HepG2 (cell line): ENCODE data around the gene MOGAT3. TPM values are rescaled to one million over a fixed set of nuclear protein-coding genes. Genes with fewer than 3 reads are reported as not detected.
A peak's percentile ranks its signal among the peaks of the same experiment; 100 is the strongest.

Experiments used
- AGO1 ChIP-seq: fragments of 200-400 bp; formaldehyde crosslinking; IDR thresholded peaks from 2 replicates; pipeline ENCODE4 v1.6.1; 2017; ENCODE audit warnings: mild to moderate bottlenecking, low read depth, low read length, moderate library complexity; ENCODE audit not compliant: poor library complexity, severe bottlenecking
- CBX2 ChIP-seq, 2 experiments: fragments of 200-600 bp in 1 of 2; sonication (generic); formaldehyde crosslinking in 1 of 2; IDR thresholded peaks; 2 replicates each; pipeline versions ENCODE4 v1.7.0 to v1.8.1; 2018 to 2022; ENCODE audit warnings: low read depth in 2 of 2, low read length in 1 of 2, mild to moderate bottlenecking in 1 of 2, missing genetic modification reagents in 1 of 2
- CREB1 ChIP-seq, 2 experiments: fragments of 450-650 bp in 1 of 2; IDR thresholded peaks; 2 replicates each; pipeline ENCODE4 v1.6.1; 2016 to 2017; ENCODE audit warnings: control low read depth in 1 of 2, mild to moderate bottlenecking in 1 of 2, missing compliant biosample characterization in 1 of 2, missing genetic modification characterization in 1 of 2
- EHMT2 ChIP-seq: fragments of 200-600 bp; sonication (generic); IDR thresholded peaks from 2 replicates; pipeline ENCODE4 v1.7.0; 2017; ENCODE audit warnings: antibody characterized with exemption, low read depth, low read length, borderline replicate concordance
- HNRNPUL1 ChIP-seq: fragments of 200-400 bp; formaldehyde crosslinking; IDR thresholded peaks from 2 replicates; pipeline ENCODE4 v1.6.1; 2017; ENCODE audit warnings: low read depth, mild to moderate bottlenecking, low read length, moderate library complexity
- IRF2 ChIP-seq: IDR thresholded peaks from 2 replicates; pipeline ENCODE4 v1.6.1; 2018; ENCODE audit warnings: missing genetic modification reagents, missing compliant biosample characterization
- MXI1 ChIP-seq: IDR thresholded peaks from 3 replicates; pipeline ENCODE4 v1.6.1; 2012; ENCODE audit warnings: low read depth, low read length, inconsistent platforms, borderline replicate concordance
- PHF20 ChIP-seq: sonication (generic); formaldehyde crosslinking; IDR thresholded peaks from 2 replicates; pipeline ENCODE4 v1.5.0; 2020; ENCODE audit warnings: mild to moderate bottlenecking, missing genetic modification reagents
- PRMT3 ChIP-seq: sonication (generic); formaldehyde crosslinking; IDR thresholded peaks from 2 replicates; pipeline ENCODE4 v1.8.1; 2022; ENCODE audit warnings: low read depth, mild to moderate bottlenecking, moderate library complexity, missing genetic modification reagents, borderline replicate concordance
- RARG ChIP-seq: sonication (generic); formaldehyde crosslinking; IDR thresholded peaks from 2 replicates; pipeline ENCODE4 v1.4.0; 2020; ENCODE audit warnings: low read depth, mild to moderate bottlenecking, missing genetic modification reagents
- REL ChIP-seq: sonication (generic); formaldehyde crosslinking; conservative IDR thresholded peaks from 2 replicates; pipeline ENCODE4 v1.8.0; 2022; ENCODE audit warnings: mild to moderate bottlenecking, missing genetic modification reagents, moderate library complexity
- SIX4 ChIP-seq: sonication (generic); formaldehyde crosslinking; IDR thresholded peaks from 2 replicates; pipeline ENCODE4 v1.4.0; 2020; ENCODE audit warnings: missing genetic modification reagents
- TEAD3 ChIP-seq: optimal IDR thresholded peaks from 2 replicates; pipeline ENCODE3; 2016; ENCODE audit warnings: borderline replicate concordance
- ZBTB8A ChIP-seq: sonication (generic); formaldehyde crosslinking; IDR thresholded peaks from 2 replicates; pipeline ENCODE4 v1.4.0; 2020; ENCODE audit warnings: mild to moderate bottlenecking, low read depth, missing genetic modification reagents, borderline replicate concordance
- ZFP82 ChIP-seq: sonication (generic); formaldehyde crosslinking; IDR thresholded peaks from 2 replicates; pipeline ENCODE4 v1.5.1; 2020; ENCODE audit warnings: mild to moderate bottlenecking, missing genetic modification reagents, borderline replicate concordance
- ZMYM2 ChIP-seq: sonication (generic); formaldehyde crosslinking; IDR thresholded peaks from 2 replicates; pipeline ENCODE4 v1.8.0; 2022; ENCODE audit warnings: mild to moderate bottlenecking, missing genetic modification reagents
- ZNF12 ChIP-seq: sonication (generic); formaldehyde crosslinking; IDR thresholded peaks from 2 replicates; pipeline ENCODE4 v1.5.0; 2020; ENCODE audit warnings: missing genetic modification reagents
- ZNF138 ChIP-seq: sonication (generic); formaldehyde crosslinking; IDR thresholded peaks from 2 replicates; pipeline ENCODE4 v1.5.0; 2020; ENCODE audit warnings: mild to moderate bottlenecking, low read depth, missing genetic modification reagents
- ZNF225 ChIP-seq: sonication (generic); formaldehyde crosslinking; IDR thresholded peaks from 2 replicates; pipeline ENCODE4 v1.4.0; 2020; ENCODE audit warnings: mild to moderate bottlenecking, missing genetic modification reagents
- ZNF468 ChIP-seq: sonication (generic); formaldehyde crosslinking; IDR thresholded peaks from 2 replicates; pipeline ENCODE4 v1.8.0; 2022; ENCODE audit warnings: mild to moderate bottlenecking, moderate library complexity, missing genetic modification reagents
- ZNF546 ChIP-seq: sonication (generic); formaldehyde crosslinking; conservative IDR thresholded peaks from 2 replicates; pipeline ENCODE4 v1.8.1; 2023; ENCODE audit warnings: mild to moderate bottlenecking, missing genetic modification reagents
- ZNF713 ChIP-seq: sonication (generic); formaldehyde crosslinking; IDR thresholded peaks from 2 replicates; pipeline ENCODE4 v1.4.0; 2020; ENCODE audit warnings: mild to moderate bottlenecking, missing genetic modification reagents
- ZNF776 ChIP-seq: sonication (generic); formaldehyde crosslinking; IDR thresholded peaks from 2 replicates; pipeline ENCODE4 v1.4.0; 2020; ENCODE audit warnings: mild to moderate bottlenecking, missing genetic modification reagents
- polyA plus RNA-seq, 8 experiments: library from polyadenylated mRNA; depleted of rRNA in 3 of 8; stranded (reverse) in 7 of 8; unstranded in 1 of 8; fragments of >200 nt; fragmentation: Illumina TruSeq in 4 of 8; extraction: Trizol in 4 of 8; gene quantifications; 2 replicates each; pipeline versions ENCODE4 v1.2.1 to v1.2.3, GENCODE V29; 2011 to 2016; ENCODE audit warnings: low read depth in 4 of 8, missing spikeins in 1 of 8, mixed read lengths in 1 of 8; ENCODE audit not compliant: insufficient read depth in 1 of 8
- total RNA-seq, 5 experiments: library from RNA; depleted of rRNA; stranded (reverse); fragments of >200 nt; fragmentation: Illumina TruSeq; extraction: Trizol; gene quantifications; 2 replicates each; pipeline ENCODE4 v1.2.3, GENCODE V29; 2016; ENCODE audit warnings: low read depth in 1 of 5
- TF ChIP-seq, protein P1 (sequence below): sonication (generic); formaldehyde crosslinking; IDR thresholded peaks from 2 replicates; pipeline ENCODE4 v1.4.0; 2020; ENCODE audit warnings: missing genetic modification reagents
- TF ChIP-seq, protein P2 (sequence below): sonication (generic); formaldehyde crosslinking; IDR thresholded peaks from 2 replicates; pipeline ENCODE4 v1.5.0; 2020; ENCODE audit warnings: mild to moderate bottlenecking, missing genetic modification reagents, borderline replicate concordance

MOGAT3 gene
- total and polyA plus RNA-seq, 2 of the 13 experiments (the other 11 are each of a cell fraction or from before 2014, with no cell fraction given), result 22.5 to 30.5 TPM

DNA sequence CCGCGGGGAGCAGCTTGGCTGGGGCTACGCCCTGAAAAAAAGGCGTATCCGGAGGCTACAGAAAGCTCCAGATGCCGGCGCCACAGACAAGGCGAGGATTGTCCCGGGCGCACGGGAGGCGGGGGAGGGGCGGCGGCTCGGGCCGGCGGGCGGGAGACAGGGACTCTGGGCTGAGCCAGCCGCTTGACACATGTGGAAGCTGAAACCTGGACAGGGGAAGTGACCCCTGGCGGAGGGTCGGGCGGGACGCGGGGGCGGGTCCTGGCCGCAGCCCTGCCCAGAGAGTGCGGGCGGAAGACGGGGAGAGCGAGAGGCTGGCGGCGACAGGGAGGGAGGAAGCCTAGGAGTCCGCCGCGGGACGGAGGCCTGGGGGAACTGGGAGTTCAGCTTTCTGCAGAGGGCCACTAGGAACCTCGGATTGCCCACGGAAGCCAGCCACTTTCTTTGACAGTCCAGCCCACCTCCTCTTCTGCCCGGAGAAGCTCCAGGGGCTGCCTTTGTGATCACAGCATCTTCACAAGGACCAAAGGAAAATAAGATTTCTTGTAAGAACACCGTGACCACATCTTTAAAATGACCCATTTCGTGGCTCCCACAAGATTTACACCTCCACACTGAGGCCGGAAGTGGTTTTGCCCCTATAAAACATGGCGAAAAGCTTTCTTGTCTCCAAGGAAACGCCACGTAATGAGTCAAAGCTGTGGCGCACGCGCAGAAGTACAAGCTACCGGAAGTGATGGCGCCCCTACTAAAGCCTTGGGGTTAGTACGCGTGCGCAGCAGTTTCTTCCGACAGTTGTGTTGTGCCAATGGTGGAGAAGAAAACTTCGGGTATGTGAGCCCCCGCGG is 16.8 kb upstream of the MOGAT3 start, which contains the start of the genes PLOD3 and ZNHIT1 (continued):
- TF ChIP-seq RARG (no peak), CREB1 (IDR thresholded peaks at IDR 0.05) (peak; percentile 73), CREB1 (CRISPR knock-in tag; IDR thresholded peaks at IDR 0.05) (peak; percentile 93), HNRNPUL1 (no peak), ZBTB8A (CRISPR knock-in tag) (no peak), ZMYM2 (CRISPR knock-in tag) (no peak), ZNF225 (CRISPR knock-in tag) (no peak), TEAD3 (CRISPR knock-in tag) (peak; percentile 26), PRMT3 (CRISPR knock-in tag) (no peak), SIX4 (CRISPR knock-in tag) (no peak), ZNF138 (CRISPR knock-in tag) (peak; percentile 0; the same call in 1 of the 2 replicates), PHF20 (CRISPR knock-in tag) (0 out of 2 replicates have a peak, but pooled peaks have one; percentile 8), CBX2 (IDR thresholded peaks at IDR 0.05; ENCODE audit: low read depth, low read length) (no peak), CBX2 (CRISPR knock-in tag; IDR thresholded peaks at IDR 0.05; ENCODE audit: low read depth) (no peak), ZNF713 (CRISPR knock-in tag) (no peak; the same call in 1 of the 2 replicates), REL (CRISPR knock-in tag) (no peak), ZNF468 (CRISPR knock-in tag) (0 out of 2 replicates have a peak, but pooled peaks have one; percentile 12), IRF2 (CRISPR knock-in tag) (no peak), ZNF12 (CRISPR knock-in tag) (no peak), ZNF776 (CRISPR knock-in tag) (peak; percentile 61; the same call in 1 of the 2 replicates), ZFP82 (CRISPR knock-in tag) (no peak), EHMT2 (no peak), AGO1 (no peak), MXI1 (peak; percentile 92), ZNF546 (CRISPR knock-in tag) (no peak)
- TF ChIP-seq, protein P1, sequence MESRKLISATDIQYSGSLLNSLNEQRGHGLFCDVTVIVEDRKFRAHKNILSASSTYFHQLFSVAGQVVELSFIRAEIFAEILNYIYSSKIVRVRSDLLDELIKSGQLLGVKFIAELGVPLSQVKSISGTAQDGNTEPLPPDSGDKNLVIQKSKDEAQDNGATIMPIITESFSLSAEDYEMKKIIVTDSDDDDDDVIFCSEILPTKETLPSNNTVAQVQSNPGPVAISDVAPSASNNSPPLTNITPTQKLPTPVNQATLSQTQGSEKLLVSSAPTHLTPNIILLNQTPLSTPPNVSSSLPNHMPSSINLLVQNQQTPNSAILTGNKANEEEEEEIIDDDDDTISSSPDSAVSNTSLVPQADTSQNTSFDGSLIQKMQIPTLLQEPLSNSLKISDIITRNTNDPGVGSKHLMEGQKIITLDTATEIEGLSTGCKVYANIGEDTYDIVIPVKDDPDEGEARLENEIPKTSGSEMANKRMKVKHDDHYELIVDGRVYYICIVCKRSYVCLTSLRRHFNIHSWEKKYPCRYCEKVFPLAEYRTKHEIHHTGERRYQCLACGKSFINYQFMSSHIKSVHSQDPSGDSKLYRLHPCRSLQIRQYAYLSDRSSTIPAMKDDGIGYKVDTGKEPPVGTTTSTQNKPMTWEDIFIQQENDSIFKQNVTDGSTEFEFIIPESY (CRISPR knock-in tag), result no peak; the same call in 1 of the 2 replicates
- TF ChIP-seq, protein P2, sequence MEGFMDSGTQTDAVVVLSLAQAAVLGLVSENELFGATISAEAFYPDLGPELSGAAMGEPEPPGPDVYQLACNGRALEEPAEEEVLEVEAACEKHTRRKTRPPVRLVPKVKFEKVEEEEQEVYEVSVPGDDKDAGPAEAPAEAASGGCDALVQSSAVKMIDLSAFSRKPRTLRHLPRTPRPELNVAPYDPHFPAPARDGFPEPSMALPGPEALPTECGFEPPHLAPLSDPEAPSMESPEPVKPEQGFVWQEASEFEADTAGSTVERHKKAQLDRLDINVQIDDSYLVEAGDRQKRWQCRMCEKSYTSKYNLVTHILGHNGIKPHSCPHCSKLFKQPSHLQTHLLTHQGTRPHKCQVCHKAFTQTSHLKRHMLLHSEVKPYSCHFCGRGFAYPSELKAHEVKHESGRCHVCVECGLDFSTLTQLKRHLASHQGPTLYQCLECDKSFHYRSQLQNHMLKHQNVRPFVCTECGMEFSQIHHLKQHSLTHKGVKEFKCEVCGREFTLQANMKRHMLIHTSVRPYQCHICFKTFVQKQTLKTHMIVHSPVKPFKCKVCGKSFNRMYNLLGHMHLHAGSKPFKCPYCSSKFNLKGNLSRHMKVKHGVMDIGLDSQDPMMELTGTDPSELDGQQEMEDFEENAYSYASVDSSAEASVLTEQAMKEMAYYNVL (CRISPR knock-in tag), result peak; percentile 81
